ENCODE measurements around the gene RFESD. TPM values are rescaled to one million over a fixed set of nuclear protein-coding genes. Genes with fewer than 3 reads are reported as not detected.
"Not testable (repeated sequence)": the region's sequence is repeated elsewhere in the genome, so short reads cannot be mapped to it uniquely, and the experiment has no call there.

The RFESD gene
- total RNA-seq, 1 experiment from 2014 or later = 1.4 TPM

DNA sequence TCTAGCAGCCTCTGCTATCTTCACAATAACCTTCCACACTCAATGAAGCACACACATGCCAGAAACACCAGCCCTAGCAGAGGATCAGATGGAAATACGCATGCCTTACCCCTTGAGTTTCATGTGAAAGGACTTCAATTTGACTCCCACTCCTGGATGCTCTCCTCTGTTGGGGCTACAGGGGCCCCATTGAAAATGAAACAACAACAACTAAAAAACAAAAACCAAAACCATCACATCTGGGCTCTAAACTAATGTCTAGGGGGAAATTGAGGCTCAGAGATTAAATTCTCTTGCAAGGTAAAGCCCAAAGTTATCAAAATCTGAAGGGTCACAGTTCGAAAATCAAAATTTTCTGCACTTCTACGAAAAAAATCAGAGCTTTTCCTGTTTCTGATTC, 7.9 kb upstream of the RFESD start:
- no peaks in the 10 kb centered on the region for H3K9me3 ChIP-seq (replicated peaks)
- H3K36me3 ChIP-seq = no peaks in the 10 kb centered on the region
- no peak overlapping the region for H3K4me3 ChIP-seq
- DNase-seq = no peak
- no peaks in the 10 kb centered on the region; the same call in 1 of the 2 replicates for H3K27me3 ChIP-seq
- peaks cover 5% of the 10 kb centered on the region; the same call in 1 of the 2 replicates for H3K4me1 ChIP-seq
- H3K27ac ChIP-seq = no peak overlapping the region

DNA sequence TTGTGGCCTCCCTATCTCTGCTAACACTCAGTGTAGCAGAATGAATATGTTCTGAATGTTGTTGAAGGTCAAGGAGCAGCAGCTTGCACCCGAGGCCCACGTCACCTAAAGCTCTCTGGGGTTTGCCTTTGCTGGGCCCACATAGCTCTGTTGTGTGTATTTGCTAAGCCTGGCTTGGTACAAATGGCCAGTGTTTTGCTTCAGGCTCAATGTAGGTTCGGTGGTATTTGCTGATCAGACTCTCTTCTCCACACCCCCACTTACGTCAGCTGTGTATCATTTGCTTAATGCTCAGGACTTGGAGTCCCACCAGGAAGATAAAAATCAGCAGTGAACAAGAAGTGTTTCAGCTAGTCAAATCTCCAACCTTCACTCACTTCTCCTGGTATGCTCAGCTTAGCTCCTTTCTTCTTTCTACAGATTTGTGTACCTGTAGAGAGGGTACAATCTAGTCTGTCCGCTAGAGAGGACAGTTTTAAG, 4.8 kb upstream of the RFESD start:
- H3K27ac ChIP-seq = no peak overlapping the region
- DNase-seq = no peak
- no peak overlapping the region for H3K4me3 ChIP-seq

GRCh38 chr5:95643152-95643551, 3.4 kb upstream of the RFESD start:
- no peak overlapping the region for H3K27ac ChIP-seq
- no peak overlapping the region for H3K4me3 ChIP-seq
- no peak for DNase-seq
- no peaks in the 10 kb centered on the region; the same call in 1 of the 2 replicates for H3K27me3 ChIP-seq
- no peaks in the 10 kb centered on the region for H3K4me1 ChIP-seq
- H3K36me3 ChIP-seq = no peaks in the 10 kb centered on the region
- H3K9me3 ChIP-seq (replicated peaks) = no peaks in the 10 kb centered on the region

More for the DNA sequence above, 4.8 kb upstream of the RFESD start:
- Histone ChIP-seq H3K27me3 (no peaks in the 10 kb centered on the region; the same call in 1 of the 2 replicates), H3K9me3 (replicated peaks) (no peaks in the 10 kb centered on the region), H3K4me1 (no peaks in the 10 kb centered on the region), H3K36me3 (no peaks in the 10 kb centered on the region)

DNA sequence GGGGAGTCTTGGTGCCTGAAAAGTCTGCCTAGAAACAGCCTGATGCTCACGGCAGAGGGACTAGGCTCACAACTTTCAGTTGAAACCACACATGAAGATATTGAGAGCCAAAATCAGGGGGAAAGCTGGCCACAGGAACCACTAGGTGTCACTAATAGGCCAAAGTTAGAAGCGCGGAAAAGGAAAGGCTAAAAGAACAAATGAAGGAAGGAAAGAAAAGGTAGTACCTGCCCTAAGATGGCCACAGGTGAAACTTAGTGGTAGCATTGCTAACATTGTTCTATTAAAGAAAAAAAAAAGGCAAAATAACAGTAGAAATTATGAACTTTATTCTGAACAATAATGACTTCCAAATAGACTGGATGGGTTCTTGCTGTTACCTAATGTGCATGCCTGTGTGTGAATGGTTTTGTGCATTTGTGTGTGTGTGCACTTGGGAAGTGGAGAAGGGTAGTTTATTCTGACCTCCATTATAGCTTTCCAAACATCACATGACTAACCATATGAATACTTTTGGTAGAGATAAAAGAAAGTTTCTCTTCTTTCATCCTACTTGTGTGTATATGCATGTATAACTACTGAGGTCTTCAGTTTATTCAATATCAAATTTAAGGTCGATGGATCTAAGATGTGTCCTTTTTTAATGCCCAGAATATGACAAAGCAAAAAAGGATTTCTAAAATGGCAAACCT, 2.1 kb upstream of the RFESD start:
- Histone ChIP-seq H3K36me3 (no peaks in the 10 kb centered on the region), H3K4me1 (no peaks in the 10 kb centered on the region), H3K4me3 (no peak overlapping the region), H3K27me3 (no peaks in the 10 kb centered on the region; the same call in 1 of the 2 replicates), H3K9me3 (replicated peaks) (no peaks in the 10 kb centered on the region), H3K27ac (no peak overlapping the region)
- DNase-seq = peak; percentile 45 to 77

DNA sequence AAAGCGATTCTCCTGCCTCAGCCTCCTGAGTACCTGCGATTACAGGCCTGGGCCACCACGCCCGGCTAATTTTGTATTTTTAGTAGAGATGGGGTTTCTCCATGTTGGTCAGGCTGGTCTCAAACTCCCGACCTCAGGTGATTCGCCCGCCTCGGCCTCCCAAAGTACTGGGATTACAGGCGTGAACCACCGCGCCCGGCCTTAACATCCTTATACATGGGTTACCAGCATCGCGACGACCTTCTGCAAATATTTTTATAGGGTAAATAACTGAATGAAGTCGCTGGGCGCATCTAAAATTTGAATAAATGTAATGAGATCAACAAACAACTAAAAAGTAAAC, 380 bp upstream of the RFESD start:
- H3K27me3 ChIP-seq; H3K36me3 ChIP-seq; DNase-seq; H3K4me1 ChIP-seq; H3K27ac ChIP-seq; H3K9me3 ChIP-seq (replicated peaks): not testable (repeated sequence)
- H3K4me3 ChIP-seq = peak overlapping the region; percentile 64; the same call in 1 of the 2 replicates

- H3K27ac ChIP-seq = peak overlapping the region; percentile 82; the same call in 1 of the 2 replicates
- DNase-seq = no peak
- H3K4me1 ChIP-seq = no peaks in the 10 kb centered on the region
- H3K4me3 ChIP-seq = peak overlapping the region; percentile 64
- H3K36me3 ChIP-seq = no peaks in the 10 kb centered on the region
- H3K9me3 ChIP-seq (replicated peaks) = no peaks in the 10 kb centered on the region
- no peaks in the 10 kb centered on the region for H3K27me3 ChIP-seq
These were observed 1.6 kb downstream of the RFESD start for GRCh38 chr5:95647886-95648860.

DNA sequence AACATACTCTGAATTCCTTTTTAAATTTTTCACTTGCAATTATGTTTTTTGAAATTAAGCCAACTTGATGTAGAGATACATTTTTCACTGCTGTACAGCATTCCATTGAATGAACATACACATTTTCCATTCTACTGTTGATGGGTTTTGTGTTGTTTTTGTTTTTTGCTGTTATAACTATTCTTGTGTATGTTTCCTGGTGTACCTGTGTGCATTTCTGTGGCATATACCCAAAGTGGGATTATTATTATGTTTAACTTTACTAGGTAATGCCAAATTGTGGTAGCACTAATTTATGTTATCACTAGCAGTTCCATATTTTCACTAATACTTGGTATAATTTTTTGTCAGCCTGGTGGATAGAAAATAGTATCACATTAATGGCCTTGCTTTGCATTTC, 2.7 kb downstream of the RFESD start:
- no peaks in the 10 kb centered on the region for H3K27me3 ChIP-seq
- H3K4me3 ChIP-seq = no peak overlapping the region
- no peak overlapping the region for H3K27ac ChIP-seq
- H3K9me3 ChIP-seq (replicated peaks) = no peaks in the 10 kb centered on the region
- DNase-seq = no peak
- H3K4me1 ChIP-seq = no peaks in the 10 kb centered on the region
- no peaks in the 10 kb centered on the region for H3K36me3 ChIP-seq

DNA sequence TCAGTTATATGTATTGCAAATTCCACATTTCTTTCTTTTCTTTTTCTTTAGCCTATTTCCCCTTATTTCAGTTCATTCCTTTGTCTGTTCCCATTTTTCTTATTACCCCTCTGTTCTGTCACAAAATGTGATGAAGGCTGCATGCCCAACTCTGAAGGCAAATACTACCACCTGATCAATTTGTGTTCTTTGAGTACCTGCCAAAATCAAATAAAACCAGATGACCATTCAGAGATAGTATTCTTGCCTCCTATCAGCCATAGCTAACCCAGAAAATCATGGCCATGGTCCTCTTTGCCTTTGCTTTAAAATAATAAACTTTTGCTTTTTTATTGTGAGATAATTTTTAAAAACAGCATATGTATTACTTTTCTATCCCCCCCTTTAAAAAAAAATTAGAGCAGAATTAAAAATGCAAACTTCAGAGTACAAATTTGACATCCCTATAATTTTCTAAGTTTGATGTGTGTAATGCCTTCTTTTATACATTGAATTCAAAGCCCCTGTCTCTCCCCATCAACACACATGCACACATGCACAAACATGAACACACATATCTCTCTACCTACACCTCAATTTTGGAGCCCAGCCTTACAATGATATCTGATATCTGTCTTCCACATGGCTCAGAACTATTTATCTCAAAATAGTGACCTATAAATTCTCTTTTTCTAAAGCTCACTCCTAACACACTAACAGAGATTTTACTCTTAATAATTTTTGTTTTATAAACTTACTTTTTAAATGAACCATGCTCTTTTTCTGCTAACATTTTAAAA, 3.5 kb downstream of the RFESD start:
- H3K9me3 ChIP-seq (replicated peaks) = no peaks in the 10 kb centered on the region
- no peaks in the 10 kb centered on the region; the same call in 1 of the 2 replicates for H3K4me1 ChIP-seq
- no peak overlapping the region for H3K27ac ChIP-seq
- no peaks in the 10 kb centered on the region for H3K36me3 ChIP-seq
- H3K4me3 ChIP-seq = no peak overlapping the region
- H3K27me3 ChIP-seq = no peaks in the 10 kb centered on the region
- DNase-seq = no peak

- DNase-seq = no peak
- H3K27ac ChIP-seq = no peak overlapping the region
- H3K36me3 ChIP-seq = no peaks in the 10 kb centered on the region
- H3K4me3 ChIP-seq = no peak overlapping the region
- no peaks in the 10 kb centered on the region for H3K27me3 ChIP-seq
- no peaks in the 10 kb centered on the region for H3K9me3 ChIP-seq (replicated peaks)
- H3K4me1 ChIP-seq = no peaks in the 10 kb centered on the region; the same call in 1 of the 2 replicates
These were observed 6.3 kb downstream of the RFESD start for GRCh38 chr5:95652849-95653248.

GRCh38 chr5:95654196-95654595, 7.6 kb downstream of the RFESD start:
- H3K9me3 ChIP-seq (replicated peaks) = no peaks in the 10 kb centered on the region
- no peaks in the 10 kb centered on the region; the same call in 1 of the 2 replicates for H3K4me1 ChIP-seq
- no peaks in the 10 kb centered on the region for H3K27me3 ChIP-seq
- H3K36me3 ChIP-seq = no peaks in the 10 kb centered on the region
- no peak overlapping the region for H3K4me3 ChIP-seq
- H3K27ac ChIP-seq = no peak overlapping the region
- no peak for DNase-seq

DNA sequence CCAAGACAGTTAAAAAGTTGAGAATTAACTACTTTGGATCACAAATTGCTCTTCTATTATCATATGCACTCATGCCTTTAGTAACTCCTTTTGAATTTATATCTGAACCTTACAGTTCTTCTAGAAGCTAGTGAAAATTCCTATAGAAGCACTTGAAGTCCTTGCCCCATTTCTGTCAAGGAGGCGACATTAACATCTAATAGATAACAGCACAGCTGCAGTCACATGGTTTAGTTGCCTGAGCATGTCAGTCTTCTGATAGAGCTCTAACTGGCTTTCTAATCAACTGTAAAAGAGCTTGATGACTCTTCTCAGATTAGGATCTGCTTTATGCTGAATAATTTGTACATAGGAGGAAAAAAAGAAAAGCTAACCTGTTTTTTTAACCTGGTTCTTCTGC, 9.0 kb downstream of the RFESD start:
- Histone ChIP-seq H3K36me3 (no peaks in the 10 kb centered on the region), H3K27me3 (no peaks in the 10 kb centered on the region), H3K4me3 (no peak overlapping the region), H3K27ac (no peak overlapping the region), H3K4me1 (no peaks in the 10 kb centered on the region; the same call in 1 of the 2 replicates), H3K9me3 (replicated peaks) (no peaks in the 10 kb centered on the region)
- no peak for DNase-seq

DNA sequence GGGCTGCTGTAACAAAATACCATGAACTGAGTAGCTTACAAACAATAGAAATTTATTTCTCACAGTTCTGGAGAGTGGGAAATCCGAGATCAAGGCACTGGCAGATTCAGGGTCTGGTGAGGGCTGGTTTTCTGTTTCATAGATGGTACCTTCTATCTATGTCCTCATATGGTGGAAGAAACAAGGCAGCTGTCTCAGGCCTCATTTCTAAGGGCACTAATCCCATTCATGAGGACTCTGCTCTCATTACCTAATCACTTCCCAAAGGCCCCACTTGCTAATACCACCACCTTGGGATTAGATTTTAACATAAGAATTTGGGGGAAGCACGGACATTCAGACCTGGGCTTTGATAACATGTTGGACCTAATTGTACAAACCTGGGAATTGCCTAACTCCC, 13.5 kb downstream of the RFESD start:
- H3K4me1 ChIP-seq = peaks cover 2% of the 10 kb centered on the region
- no peak for DNase-seq
- no peak overlapping the region for H3K4me3 ChIP-seq
- no peaks in the 10 kb centered on the region for H3K27me3 ChIP-seq
- H3K36me3 ChIP-seq = no peaks in the 10 kb centered on the region
- H3K9me3 ChIP-seq (replicated peaks) = no peaks in the 10 kb centered on the region
- H3K27ac ChIP-seq = no peak overlapping the region

DNA sequence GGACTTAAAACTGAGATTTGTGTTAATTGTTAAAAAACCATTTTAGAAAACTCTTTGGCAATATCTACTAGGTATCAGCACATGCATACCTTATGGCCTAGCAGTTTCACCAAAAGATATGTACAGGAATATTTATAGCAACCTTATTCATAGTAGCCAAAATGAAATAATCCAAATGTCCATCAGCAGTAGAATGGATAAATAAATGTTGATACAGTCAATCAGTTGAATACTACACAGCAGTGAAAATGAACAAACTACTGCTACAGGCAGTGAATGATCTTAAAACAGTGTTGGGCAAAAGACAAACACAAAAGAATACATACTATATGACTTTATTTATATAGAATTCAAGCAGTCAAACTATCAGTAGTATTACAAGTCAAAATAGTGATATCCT, 16.4 kb downstream of the RFESD start:
- no peaks in the 10 kb centered on the region for H3K36me3 ChIP-seq
- H3K4me1 ChIP-seq = peaks cover 2% of the 10 kb centered on the region; the same call in 1 of the 2 replicates
- DNase-seq = no peak
- no peaks in the 10 kb centered on the region for H3K27me3 ChIP-seq
- no peak overlapping the region for H3K4me3 ChIP-seq
- no peak overlapping the region for H3K27ac ChIP-seq
- H3K9me3 ChIP-seq (replicated peaks) = no peaks in the 10 kb centered on the region

- H3K27ac ChIP-seq = no peak overlapping the region
These were observed 17.7 kb downstream of the RFESD start for GRCh38 chr5:95664204-95664786.

More at GRCh38 chr5:95664204-95664786, 17.7 kb downstream of the RFESD start:
- H3K9me3 ChIP-seq (replicated peaks) = no peaks in the 10 kb centered on the region
- peaks cover 12% of the 10 kb centered on the region for H3K4me1 ChIP-seq
- no peaks in the 10 kb centered on the region for H3K36me3 ChIP-seq
- H3K27me3 ChIP-seq = no peaks in the 10 kb centered on the region
- no peak overlapping the region for H3K4me3 ChIP-seq
- DNase-seq = peak in 1 of 2 experiments; percentile 67
